DOHH2 (cell line): Measurements from ENCODE around the gene PTPN21.

Experiments
- H3F3A ChIP-seq: fragments of 200-600 bp; sonication (generic), shearing (Covaris generic); 2 replicates; pipeline ENCODE4 v1.6.0; 2016; ENCODE audit warnings: antibody characterized with exemption, mild to moderate bottlenecking; ENCODE audit not compliant: control insufficient read depth, insufficient read depth
- H3K27ac ChIP-seq: fragments of 200-600 bp; sonication (generic); 2 replicates; pipeline ENCODE4 v1.5.1; 2014; ENCODE audit warnings: low read depth, mild to moderate bottlenecking, low read length, moderate library complexity
- H3K27me3 ChIP-seq: fragments of 200-600 bp; sonication (generic); 2 replicates; pipeline ENCODE4 v1.6.1; 2014; ENCODE audit warnings: mild to moderate bottlenecking, low read length, mixed read lengths; ENCODE audit not compliant: control insufficient read depth
- H3K36me3 ChIP-seq: fragments of 200-600 bp; sonication (generic); 2 replicates; pipeline ENCODE4 v1.6.1; 2014; ENCODE audit warnings: mild to moderate bottlenecking, low read length, moderate library complexity, mixed read lengths; ENCODE audit not compliant: control insufficient read depth
- H3K4me1 ChIP-seq: fragments of 200-600 bp; sonication (generic); 2 replicates; pipeline ENCODE4 v1.6.1; 2014; ENCODE audit warnings: mild to moderate bottlenecking, low read length, mixed read lengths; ENCODE audit not compliant: control insufficient read depth
- H3K4me2 ChIP-seq: fragments of 200-600 bp; sonication (generic); 2 replicates; pipeline ENCODE4 v1.6.0; 2014; ENCODE audit warnings: mild to moderate bottlenecking, low read length, moderate library complexity
- H3K4me3 ChIP-seq: fragments of 200-600 bp; sonication (generic); 2 replicates; pipeline ENCODE4 v1.5.1; 2014; ENCODE audit warnings: mild to moderate bottlenecking, low read length, mixed read lengths
- H3K79me2 ChIP-seq: fragments of 200-600 bp; sonication (generic); 2 replicates; pipeline ENCODE4 v1.6.1; 2014; ENCODE audit warnings: mild to moderate bottlenecking, low read length, mixed read lengths; ENCODE audit not compliant: control insufficient read depth
- H3K9me2 ChIP-seq: fragments of 200-600 bp; sonication (generic); replicated peaks from 2 replicates; pipeline ENCODE4 v1.6.1; 2014; ENCODE audit warnings: mild to moderate bottlenecking, low read length, mixed read lengths; ENCODE audit not compliant: control insufficient read depth
- H3K9me3 ChIP-seq: fragments of 200-600 bp; sonication (generic); 2 replicates; pipeline ENCODE4 v1.6.1; 2014; ENCODE audit warnings: antibody characterized with exemption, low read length, mixed read lengths; ENCODE audit not compliant: control insufficient read depth, insufficient read depth
- H4K20me1 ChIP-seq: fragments of 200-600 bp; sonication (generic); 2 replicates; pipeline ENCODE4 v1.6.0; 2014; ENCODE audit warnings: low read depth, mild to moderate bottlenecking, antibody characterized with exemption, low read length, moderate library complexity; ENCODE audit not compliant: control insufficient read depth, insufficient read depth
- EZH2phosphoT487 ChIP-seq: fragments of 200-600 bp; sonication (generic); IDR thresholded peaks from 2 replicates; pipeline ENCODE4 v1.6.1; 2017; ENCODE audit warnings: borderline replicate concordance, mild to moderate bottlenecking, antibody characterized with exemption, low read length, moderate library complexity, mixed read lengths
- TF ChIP-seq, protein P1 (sequence below): fragments of 200-600 bp; sonication (generic); IDR thresholded peaks from one replicate; pipeline ENCODE4 v1.5.1; 2014; ENCODE audit warnings: antibody characterized with exemption, mild to moderate bottlenecking, low read depth, low read length; ENCODE audit not compliant: poor library complexity, severe bottlenecking

Gene PTPN21

DNA sequence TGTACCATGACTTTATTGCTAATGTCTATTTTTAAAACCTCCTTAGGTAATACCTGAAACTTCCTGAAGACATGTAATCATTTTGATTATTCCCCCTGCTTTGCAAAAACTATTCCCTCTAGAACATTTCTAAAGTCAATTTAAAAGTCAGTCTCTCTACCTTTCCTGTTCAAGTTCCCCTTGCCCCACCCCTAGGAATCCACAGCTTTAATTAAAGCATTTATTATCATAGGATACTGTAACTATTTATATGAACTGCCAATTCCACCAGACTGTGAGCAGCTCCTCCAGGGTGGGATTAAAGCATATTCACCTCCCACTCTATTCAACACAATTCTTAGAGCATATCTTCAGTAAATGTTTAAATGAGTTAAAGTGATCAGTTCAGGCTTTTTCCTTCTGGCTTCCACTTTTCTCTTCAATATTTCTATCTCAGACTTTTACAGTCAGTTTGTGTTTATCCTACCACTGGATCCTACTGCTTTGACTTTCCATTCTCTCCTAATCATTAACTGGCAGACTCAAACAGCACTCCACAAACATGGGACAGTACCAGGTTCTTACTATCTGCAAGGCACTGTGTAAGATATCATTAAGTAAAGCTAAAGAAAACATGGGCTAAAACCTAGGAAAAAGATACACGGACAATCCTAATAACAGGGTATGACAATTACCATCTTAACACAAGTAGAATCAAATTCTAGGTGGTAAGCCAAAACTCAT is 39.1 kb downstream of the PTPN21 start:
- no peaks in the 10 kb centered on the region for H3F3A ChIP-seq
- TF ChIP-seq, protein P1, sequence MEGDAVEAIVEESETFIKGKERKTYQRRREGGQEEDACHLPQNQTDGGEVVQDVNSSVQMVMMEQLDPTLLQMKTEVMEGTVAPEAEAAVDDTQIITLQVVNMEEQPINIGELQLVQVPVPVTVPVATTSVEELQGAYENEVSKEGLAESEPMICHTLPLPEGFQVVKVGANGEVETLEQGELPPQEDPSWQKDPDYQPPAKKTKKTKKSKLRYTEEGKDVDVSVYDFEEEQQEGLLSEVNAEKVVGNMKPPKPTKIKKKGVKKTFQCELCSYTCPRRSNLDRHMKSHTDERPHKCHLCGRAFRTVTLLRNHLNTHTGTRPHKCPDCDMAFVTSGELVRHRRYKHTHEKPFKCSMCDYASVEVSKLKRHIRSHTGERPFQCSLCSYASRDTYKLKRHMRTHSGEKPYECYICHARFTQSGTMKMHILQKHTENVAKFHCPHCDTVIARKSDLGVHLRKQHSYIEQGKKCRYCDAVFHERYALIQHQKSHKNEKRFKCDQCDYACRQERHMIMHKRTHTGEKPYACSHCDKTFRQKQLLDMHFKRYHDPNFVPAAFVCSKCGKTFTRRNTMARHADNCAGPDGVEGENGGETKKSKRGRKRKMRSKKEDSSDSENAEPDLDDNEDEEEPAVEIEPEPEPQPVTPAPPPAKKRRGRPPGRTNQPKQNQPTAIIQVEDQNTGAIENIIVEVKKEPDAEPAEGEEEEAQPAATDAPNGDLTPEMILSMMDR, result no peak
- no peak for TF ChIP-seq EZH2phosphoT487
- H3K9me3 ChIP-seq, result no peaks in the 10 kb centered on the region
- no peaks in the 10 kb centered on the region for H3K9me2 ChIP-seq
- no peaks in the 10 kb centered on the region for H4K20me1 ChIP-seq
- H3K4me3 ChIP-seq, result no peak overlapping the region
- H3K27me3 ChIP-seq, result 0 out of 2 replicates have a peak, but pooled peaks cover 4% of the 10 kb centered on the region
- no peaks in the 10 kb centered on the region for H3K36me3 ChIP-seq
- no peak overlapping the region for H3K4me2 ChIP-seq
- no peak overlapping the region for H3K27ac ChIP-seq
- H3K4me1 ChIP-seq, result no peaks in the 10 kb centered on the region
- H3K79me2 ChIP-seq, result no peaks in the 10 kb centered on the region

DNA sequence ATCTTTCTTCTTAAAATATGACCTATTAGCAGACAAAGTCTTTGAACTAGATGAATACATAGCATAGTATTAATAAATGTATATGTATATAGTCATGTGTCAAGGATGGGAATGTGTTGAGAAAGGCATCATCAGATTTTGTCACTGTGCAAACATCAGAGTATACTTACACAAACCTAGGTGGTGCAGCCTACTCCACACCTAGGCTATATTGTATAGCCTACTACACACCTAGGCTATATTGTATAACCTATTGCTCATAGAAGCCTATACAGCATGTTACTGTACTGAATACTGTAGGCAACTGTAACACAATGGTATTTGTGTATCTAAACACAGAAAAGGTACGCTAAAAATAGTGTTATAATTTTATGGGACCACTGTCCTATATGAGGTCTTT is 47.6 kb downstream of the PTPN21 start:
- no peaks in the 10 kb centered on the region for H3K4me1 ChIP-seq
- H3K4me2 ChIP-seq, result no peak overlapping the region
- no peak overlapping the region for H3K27ac ChIP-seq
- H3F3A ChIP-seq, result no peaks in the 10 kb centered on the region
- no peaks in the 10 kb centered on the region for H3K9me3 ChIP-seq
- no peaks in the 10 kb centered on the region for H3K79me2 ChIP-seq
- TF ChIP-seq, protein P1, result no peak
- TF ChIP-seq EZH2phosphoT487, result no peak
- no peaks in the 10 kb centered on the region for H3K9me2 ChIP-seq
- peaks cover 6% of the 10 kb centered on the region; the same call in 1 of the 2 replicates for H3K27me3 ChIP-seq
- no peak overlapping the region for H3K4me3 ChIP-seq
- H3K36me3 ChIP-seq, result no peaks in the 10 kb centered on the region
- no peaks in the 10 kb centered on the region for H4K20me1 ChIP-seq

DNA sequence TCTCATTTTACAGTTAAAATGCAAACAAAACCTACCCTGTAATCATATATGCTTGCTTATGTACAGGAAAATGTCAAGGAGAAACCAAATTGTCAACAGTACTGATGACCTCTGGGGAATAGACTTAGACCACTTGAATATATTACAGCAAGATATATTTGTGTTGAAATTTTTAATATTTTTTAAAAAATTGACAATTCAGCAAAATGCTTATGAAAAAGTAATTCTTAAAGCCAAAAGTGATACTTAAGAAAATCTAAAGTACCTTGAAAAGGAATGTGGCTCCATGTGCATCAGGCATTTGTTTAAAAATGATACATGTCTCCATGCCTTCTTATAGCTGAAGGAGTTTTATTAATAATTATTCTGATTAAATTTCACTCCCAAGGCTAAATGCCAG is 49.2 kb downstream of the PTPN21 start:
- Histone ChIP-seq H4K20me1 (no peaks in the 10 kb centered on the region), H3K79me2 (no peaks in the 10 kb centered on the region), H3K27me3 (peaks cover 9% of the 10 kb centered on the region; the same call in 1 of the 2 replicates), H3K9me2 (no peaks in the 10 kb centered on the region), H3K4me1 (no peaks in the 10 kb centered on the region), H3K4me3 (no peak overlapping the region), H3K9me3 (no peaks in the 10 kb centered on the region), H3K4me2 (no peak overlapping the region), H3K36me3 (no peaks in the 10 kb centered on the region), H3F3A (no peaks in the 10 kb centered on the region), H3K27ac (no peak overlapping the region)
- TF ChIP-seq EZH2phosphoT487, result no peak
- TF ChIP-seq, protein P1, result no peak
